ENCODE data around the gene EPHB6.

The EPHB6 gene

DNA sequence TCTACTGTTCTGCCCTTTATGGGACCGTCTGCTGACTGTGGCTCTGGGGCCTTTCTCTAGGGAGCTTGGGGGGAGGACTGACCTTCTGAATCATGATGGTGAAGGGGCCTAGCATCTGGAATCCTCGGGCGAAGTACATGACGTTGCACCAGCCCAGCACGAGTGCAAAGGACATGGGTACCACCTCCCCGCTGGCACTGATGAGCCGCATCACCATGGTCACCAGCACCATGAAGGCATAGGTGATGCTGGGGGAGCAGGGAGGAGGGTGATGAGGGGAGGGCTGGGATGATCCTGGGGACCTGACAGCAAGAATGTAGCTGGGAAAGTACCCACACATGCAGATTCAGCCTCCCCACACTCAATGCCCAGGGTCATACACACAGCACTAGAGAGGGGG lies 19.5 kb downstream of the EPHB6 start:
- H3K4me1 Mint-ChIP-seq (ENCODE audit: low read depth), result no peaks in the 10 kb centered on the region
- H3K4me3 Mint-ChIP-seq, result no peak overlapping the region
- H3K36me3 Mint-ChIP-seq (ENCODE audit: low read depth), result no peaks in the 10 kb centered on the region
- no peak overlapping the region for H3K27ac Mint-ChIP-seq
- no peaks in the 10 kb centered on the region for H3K9me3 Mint-ChIP-seq
- H3K27me3 Mint-ChIP-seq (ENCODE audit: low read depth), result peaks cover 4% of the 10 kb centered on the region

DNA sequence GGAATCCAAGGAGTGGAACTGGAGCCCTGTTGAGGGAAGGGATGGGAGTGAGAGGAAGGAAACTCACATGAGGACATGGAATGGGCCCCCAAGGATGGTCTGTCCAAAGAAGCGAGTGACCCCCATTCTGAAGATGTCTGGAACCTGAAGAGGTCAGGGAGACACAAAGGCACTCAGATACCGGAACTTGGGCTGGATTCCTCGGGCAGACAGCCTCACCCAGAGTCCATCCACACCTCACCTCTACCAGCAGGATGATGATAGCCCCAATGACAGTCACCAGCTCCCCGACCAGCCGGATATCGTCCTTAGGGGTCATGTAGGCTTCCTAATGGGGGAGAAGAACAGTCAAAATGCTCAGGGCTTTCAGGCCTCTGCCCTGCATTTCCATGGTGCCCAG lies 20.0 kb downstream of the EPHB6 start:
- Mint-ChIP-seq H3K4me1 (ENCODE audit: low read depth) (no peaks in the 10 kb centered on the region), H3K27ac (no peak overlapping the region), H3K27me3 (ENCODE audit: low read depth) (peaks cover 7% of the 10 kb centered on the region), H3K9me3 (no peaks in the 10 kb centered on the region), H3K36me3 (ENCODE audit: low read depth) (no peaks in the 10 kb centered on the region), H3K4me3 (no peak overlapping the region)

DNA sequence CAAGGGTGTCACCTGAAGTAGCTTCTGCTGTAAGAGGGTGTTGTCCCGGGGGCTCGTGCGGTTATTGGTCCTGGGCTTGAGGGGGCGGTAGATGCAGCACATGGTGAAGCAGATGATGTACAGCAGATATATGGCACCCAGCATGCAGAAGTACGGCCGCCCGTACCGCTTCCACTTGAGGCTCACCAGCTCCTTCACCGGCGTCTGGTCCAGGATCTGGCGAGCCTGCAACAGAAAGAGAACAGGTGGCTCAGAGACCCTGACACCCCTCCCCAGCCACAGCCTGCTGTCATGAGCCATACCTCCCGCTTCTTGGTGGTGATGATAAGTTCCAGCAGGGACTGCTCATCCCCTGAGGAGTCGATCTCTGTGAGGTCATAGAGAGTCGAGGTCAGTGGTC lies 20.6 kb downstream of the EPHB6 start:
- no peak overlapping the region for H3K4me3 Mint-ChIP-seq
- H3K27ac Mint-ChIP-seq, result no peak overlapping the region
- no peaks in the 10 kb centered on the region for H3K9me3 Mint-ChIP-seq
- H3K4me1 Mint-ChIP-seq (ENCODE audit: low read depth), result no peaks in the 10 kb centered on the region
- H3K36me3 Mint-ChIP-seq (ENCODE audit: low read depth), result no peaks in the 10 kb centered on the region
- peaks cover 13% of the 10 kb centered on the region for H3K27me3 Mint-ChIP-seq (ENCODE audit: low read depth)

DNA sequence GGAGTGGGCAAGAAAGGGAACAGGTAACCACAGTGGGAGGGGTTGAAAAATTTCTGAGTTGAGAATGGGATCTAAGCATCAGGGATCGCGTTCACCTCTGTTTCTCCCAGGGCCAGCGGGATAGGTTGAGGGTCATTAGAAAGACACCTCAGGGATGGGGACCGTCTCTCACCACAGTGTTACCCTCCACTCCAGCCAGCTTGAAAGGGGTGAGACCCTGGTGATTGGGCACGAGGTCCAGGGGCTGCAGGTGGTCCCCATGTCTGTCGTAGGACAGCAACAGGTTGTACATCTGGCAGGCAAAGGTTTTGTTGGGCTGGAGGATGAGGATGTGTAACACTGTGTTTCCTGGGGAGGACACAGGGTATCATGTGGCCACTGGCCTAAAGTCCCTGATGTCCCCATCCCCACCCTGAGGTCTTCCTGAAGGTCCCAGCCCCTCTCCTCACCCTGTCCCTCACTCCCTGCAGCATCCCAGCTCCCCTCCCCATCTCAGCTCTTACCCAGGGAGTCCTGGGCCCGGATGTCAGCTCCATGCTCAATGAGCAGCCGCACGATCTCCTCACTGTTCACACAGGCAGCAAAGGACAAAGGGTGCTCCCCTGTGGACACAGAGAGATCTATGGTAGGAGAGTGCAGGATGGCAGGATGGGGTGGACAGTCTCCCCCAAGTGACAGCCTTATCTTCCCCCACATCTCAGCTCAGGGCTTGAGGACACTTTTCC lies 21.5 kb downstream of the EPHB6 start:
- no peak overlapping the region for H3K4me3 Mint-ChIP-seq
- no peaks in the 10 kb centered on the region for H3K36me3 Mint-ChIP-seq (ENCODE audit: low read depth)
- peaks cover 18% of the 10 kb centered on the region for H3K27me3 Mint-ChIP-seq (ENCODE audit: low read depth)
- H3K9me3 Mint-ChIP-seq, result no peaks in the 10 kb centered on the region
- no peaks in the 10 kb centered on the region for H3K4me1 Mint-ChIP-seq (ENCODE audit: low read depth)
- H3K27ac Mint-ChIP-seq, result no peak overlapping the region

DNA sequence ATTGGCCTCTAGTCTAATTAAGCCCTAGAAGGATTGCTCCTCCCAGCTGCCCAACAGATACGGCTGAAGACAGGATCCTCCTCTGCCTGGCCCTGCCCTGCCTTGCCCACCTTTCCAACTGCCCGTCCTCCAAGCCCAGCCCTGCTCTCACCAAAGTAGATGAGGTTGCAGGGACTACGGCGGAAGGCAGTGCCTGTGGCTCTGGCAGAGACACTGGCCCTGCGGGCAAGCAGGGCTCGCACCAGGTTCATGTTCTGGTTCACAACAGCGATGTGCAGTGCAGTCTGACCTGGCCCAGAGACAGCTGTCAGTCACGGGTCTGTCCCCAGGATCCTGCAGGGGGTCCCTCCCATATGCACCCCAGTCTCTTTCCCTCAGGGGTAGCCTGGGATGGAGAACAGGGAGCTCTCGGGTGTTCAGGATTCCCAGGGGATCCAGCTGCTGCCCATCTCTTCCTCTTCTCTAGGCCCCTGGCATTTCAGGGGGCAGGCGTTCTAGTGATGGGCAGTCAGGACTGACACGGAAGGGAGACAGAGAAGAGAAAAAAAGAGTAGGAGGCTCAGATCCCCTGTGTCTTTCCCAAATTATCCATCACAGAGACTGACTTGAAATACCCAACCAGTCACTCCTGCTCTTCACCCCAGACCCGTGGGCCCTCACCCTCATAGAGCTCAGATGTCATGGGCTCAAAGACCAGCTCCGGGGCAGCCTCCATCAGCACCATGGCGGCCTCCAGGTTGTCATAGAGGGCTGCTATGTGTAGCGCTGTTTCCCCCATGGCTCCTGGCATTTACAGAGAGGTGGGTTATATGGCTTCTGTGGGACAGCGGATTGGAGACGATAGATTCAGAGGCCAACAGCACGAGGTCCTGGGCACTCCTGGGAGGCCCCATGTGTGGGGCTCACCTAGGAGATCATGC lies 22.4 kb downstream of the EPHB6 start:
- H3K27me3 Mint-ChIP-seq (ENCODE audit: low read depth), result peaks cover 18% of the 10 kb centered on the region
- no peaks in the 10 kb centered on the region for H3K4me1 Mint-ChIP-seq (ENCODE audit: low read depth)
- no peak overlapping the region for H3K27ac Mint-ChIP-seq
- no peaks in the 10 kb centered on the region for H3K9me3 Mint-ChIP-seq
- no peaks in the 10 kb centered on the region for H3K36me3 Mint-ChIP-seq (ENCODE audit: low read depth)
- no peak overlapping the region for H3K4me3 Mint-ChIP-seq

DNA sequence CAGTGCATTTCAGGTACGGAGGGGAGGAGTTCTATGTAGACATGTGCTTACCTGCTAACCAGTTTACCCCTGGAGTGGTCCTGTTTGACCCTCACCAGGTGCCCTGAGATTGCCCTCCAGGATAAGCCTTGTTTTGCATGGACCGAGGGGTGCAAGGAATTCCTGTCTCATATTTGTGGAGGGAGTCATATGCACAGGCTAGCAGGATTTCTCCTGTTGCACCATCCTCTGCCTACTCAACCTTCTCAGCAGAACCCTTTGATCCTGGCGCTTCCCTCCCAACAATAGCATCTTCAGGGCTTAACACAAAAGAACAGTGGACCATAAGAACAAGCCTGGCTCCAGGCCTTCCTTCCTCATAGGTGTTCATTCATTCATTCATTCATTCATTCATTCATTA lies 23.4 kb downstream of the EPHB6 start:
- Mint-ChIP-seq H3K4me3 (no peak overlapping the region), H3K27ac (no peak overlapping the region), H3K27me3 (ENCODE audit: low read depth) (peaks cover 18% of the 10 kb centered on the region), H3K36me3 (ENCODE audit: low read depth) (no peaks in the 10 kb centered on the region), H3K4me1 (ENCODE audit: low read depth) (no peaks in the 10 kb centered on the region), H3K9me3 (no peaks in the 10 kb centered on the region)

DNA sequence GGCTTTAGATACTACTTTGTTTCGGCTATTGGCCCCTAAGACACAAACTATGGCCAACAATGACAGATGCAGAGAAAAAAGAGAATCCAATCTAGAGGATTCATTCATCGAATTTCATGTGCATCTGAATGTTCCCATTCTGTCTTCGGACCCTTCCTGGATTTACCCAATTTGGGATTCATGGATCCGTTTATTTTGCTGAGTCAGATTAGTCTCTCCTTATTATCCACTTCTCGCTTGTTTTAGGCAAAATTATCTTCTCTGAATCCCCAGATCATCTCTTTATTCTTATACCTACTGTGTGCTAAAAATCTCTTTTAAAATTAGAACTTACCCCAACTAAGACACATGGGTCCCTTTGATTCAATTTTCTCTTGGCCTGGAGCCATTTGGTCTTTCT lies 24.2 kb downstream of the EPHB6 start:
- Mint-ChIP-seq H3K27me3 (ENCODE audit: low read depth) (peaks cover 18% of the 10 kb centered on the region), H3K4me3 (no peak overlapping the region), H3K4me1 (ENCODE audit: low read depth) (no peaks in the 10 kb centered on the region), H3K9me3 (no peaks in the 10 kb centered on the region), H3K27ac (no peak overlapping the region), H3K36me3 (ENCODE audit: low read depth) (no peaks in the 10 kb centered on the region)

DNA sequence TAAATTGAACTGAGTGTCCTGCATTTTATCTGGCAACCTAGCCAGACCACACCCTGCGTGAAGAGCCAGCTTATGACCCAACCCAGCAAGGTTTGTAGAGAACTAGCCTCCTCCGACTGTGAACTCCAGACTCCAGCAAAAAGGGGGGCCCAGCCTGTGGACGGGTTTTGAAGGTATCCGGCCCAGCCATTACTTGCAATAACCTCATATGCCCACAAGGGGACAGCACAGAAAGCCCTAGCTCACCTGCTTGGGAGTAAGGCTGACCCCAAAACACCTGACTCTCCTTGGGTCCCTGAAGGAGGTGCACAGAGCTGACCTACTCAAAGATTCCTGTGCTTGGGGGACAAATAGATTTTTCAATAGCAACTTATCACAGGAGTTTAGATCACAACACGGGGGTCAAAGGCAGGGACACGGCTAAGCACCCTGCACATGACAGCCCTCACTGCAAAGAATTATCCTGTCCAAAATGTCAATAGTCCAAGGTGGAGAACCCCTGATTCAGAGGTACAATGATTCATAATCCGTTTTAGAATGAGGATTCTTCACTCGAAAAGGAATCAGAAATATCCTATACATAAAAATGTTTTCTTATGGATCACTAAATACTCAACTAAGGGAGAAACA lies 26.1 kb downstream of the EPHB6 start:
- Mint-ChIP-seq H3K9me3 (no peaks in the 10 kb centered on the region), H3K27ac (no peak overlapping the region), H3K4me3 (no peak overlapping the region), H3K27me3 (ENCODE audit: low read depth) (peaks cover 18% of the 10 kb centered on the region), H3K4me1 (ENCODE audit: low read depth) (no peaks in the 10 kb centered on the region), H3K36me3 (ENCODE audit: low read depth) (no peaks in the 10 kb centered on the region)

DNA sequence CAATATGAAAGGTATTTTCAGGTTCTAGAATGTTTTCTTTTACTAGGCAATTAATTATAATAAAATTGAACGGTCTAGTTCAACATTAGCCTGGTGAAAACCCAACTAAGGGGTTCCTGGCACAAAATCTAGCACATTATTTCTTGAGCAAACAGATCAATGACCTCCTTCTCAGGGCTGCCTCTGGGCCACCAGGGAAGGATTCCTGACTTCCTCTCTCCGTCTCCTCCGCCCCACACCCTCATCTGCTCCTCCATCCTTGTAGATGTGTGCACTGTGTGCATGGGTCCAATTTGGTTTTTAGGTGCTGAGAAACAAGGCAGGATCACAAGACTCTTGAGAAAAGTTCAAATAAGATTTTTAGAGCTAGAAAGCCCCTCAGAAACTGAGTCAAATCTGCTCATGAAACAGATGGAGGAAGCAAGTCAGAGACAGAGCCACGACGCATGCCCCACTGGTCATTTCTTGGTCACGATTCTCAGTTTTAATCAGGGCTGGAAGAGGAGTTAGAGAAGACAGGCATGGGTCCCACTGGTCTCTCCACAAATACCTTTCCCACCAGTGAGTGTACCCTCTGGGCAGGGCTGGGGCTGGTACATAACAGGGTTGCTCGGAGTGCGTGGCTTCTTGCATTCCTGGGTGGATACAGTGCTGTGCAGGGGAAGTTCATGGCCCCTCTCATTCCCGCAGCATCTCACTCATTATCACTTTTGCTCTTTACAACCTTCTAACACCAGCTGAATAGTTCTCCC lies 26.9 kb downstream of the EPHB6 start:
- Mint-ChIP-seq H3K27ac (no peak overlapping the region), H3K4me1 (ENCODE audit: low read depth) (no peaks in the 10 kb centered on the region), H3K9me3 (no peaks in the 10 kb centered on the region), H3K27me3 (ENCODE audit: low read depth) (peaks cover 18% of the 10 kb centered on the region), H3K4me3 (no peak overlapping the region), H3K36me3 (ENCODE audit: low read depth) (no peaks in the 10 kb centered on the region)

DNA sequence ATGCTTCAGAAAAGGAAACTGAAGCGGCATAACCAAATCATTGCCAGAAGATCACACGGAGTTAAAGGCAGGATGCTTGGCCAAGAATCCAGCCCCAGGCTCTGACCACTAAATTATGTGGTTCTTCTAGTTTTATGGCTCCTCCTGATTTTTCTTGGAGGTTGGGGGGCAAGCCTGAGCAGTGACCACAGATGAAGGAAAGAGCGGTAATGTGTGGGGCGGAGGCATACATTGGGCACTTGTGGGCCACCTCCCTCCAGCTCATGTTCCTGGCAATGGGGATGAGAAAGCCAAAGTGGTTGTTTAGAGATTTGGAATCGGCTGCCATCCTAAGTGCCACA lies 27.4 kb downstream of the EPHB6 start:
- Mint-ChIP-seq H3K9me3 (no peaks in the 10 kb centered on the region), H3K4me3 (no peak overlapping the region), H3K27ac (no peak overlapping the region), H3K36me3 (ENCODE audit: low read depth) (no peaks in the 10 kb centered on the region), H3K27me3 (ENCODE audit: low read depth) (peaks cover 18% of the 10 kb centered on the region), H3K4me1 (ENCODE audit: low read depth) (no peaks in the 10 kb centered on the region)

DNA sequence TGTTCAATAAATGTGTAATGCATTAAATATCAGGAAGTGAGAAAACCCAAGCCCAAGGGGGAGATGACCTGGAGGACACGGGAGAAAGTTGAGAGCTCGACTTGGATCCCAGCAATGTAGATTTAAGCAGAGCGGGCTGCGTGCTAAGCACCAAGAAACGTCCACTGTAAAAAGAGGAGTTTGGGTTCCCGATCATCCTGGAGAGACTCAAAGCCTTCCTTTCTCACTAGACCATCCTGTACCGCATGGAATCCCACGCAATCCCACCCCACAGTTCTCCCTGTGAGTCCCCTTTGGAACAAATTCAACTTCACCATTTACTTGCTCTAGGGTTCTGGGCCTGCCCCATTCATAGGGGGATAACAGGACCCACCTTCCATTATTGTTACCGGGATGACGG lies 28.3 kb downstream of the EPHB6 start:
- H3K27ac Mint-ChIP-seq, result no peak overlapping the region
- H3K4me3 Mint-ChIP-seq, result no peak overlapping the region
- H3K4me1 Mint-ChIP-seq (ENCODE audit: low read depth), result no peaks in the 10 kb centered on the region
- peaks cover 18% of the 10 kb centered on the region for H3K27me3 Mint-ChIP-seq (ENCODE audit: low read depth)
- H3K9me3 Mint-ChIP-seq, result no peaks in the 10 kb centered on the region
- H3K36me3 Mint-ChIP-seq (ENCODE audit: low read depth), result no peaks in the 10 kb centered on the region

DNA sequence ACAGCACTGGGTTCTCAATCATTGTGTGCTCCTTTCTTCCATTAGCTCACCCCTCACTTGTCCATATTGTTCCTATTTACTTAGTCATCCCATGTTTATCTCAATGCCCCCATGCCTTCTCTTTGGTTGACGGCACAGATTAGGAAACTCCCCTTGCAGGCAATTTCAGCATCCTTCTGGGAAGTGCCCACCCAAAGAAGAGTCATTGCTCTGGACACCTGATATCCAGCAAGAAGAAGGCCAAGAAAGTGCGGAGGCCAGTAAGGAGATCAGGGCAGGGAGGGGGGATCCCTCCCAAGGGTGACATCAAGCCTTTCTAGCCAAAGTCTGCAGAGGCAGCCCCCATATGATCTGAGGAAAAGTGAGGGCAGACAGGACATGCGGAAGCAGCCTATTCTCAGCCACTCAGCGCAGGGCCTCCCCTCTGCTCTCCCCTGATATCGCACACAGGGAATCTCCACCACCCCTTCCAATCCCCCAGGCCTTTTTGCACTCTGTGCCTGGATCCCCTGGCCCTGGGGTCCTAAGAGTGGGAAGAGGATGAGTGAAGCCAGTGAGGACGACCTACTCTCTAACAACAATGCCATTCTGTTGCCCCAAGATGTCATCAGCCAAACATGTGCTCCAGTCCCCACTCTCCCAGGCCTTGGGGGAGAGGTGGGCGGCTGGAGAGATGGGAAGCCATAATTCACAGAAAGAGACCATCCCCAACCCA lies 28.9 kb downstream of the EPHB6 start:
- no peaks in the 10 kb centered on the region for H3K4me1 Mint-ChIP-seq (ENCODE audit: low read depth)
- no peaks in the 10 kb centered on the region for H3K9me3 Mint-ChIP-seq
- H3K4me3 Mint-ChIP-seq, result no peak overlapping the region
- H3K27ac Mint-ChIP-seq, result no peak overlapping the region
- no peaks in the 10 kb centered on the region for H3K36me3 Mint-ChIP-seq (ENCODE audit: low read depth)
- H3K27me3 Mint-ChIP-seq (ENCODE audit: low read depth), result peaks cover 18% of the 10 kb centered on the region

DNA sequence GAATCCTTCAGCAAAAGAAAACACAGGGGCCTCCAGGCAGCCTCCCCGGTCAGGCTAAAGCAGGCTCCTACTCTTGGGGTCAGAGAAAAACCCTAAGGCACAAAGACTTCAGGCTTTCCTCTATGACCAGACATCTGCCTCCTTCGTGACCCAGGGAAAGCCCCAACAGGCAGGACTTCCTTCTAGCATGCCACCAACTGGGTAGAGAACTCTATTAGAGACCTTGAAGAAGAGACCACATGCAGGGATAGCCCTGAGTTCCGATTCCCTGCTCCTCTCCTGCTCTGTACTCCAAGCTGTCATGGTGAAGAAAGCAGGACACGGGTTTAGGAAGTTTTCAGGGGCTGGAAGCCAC lies 29.4 kb downstream of the EPHB6 start:
- Mint-ChIP-seq H3K27me3 (ENCODE audit: low read depth) (peaks cover 16% of the 10 kb centered on the region), H3K9me3 (no peaks in the 10 kb centered on the region), H3K4me1 (ENCODE audit: low read depth) (no peaks in the 10 kb centered on the region), H3K36me3 (ENCODE audit: low read depth) (no peaks in the 10 kb centered on the region), H3K4me3 (no peak overlapping the region), H3K27ac (no peak overlapping the region)
